Kidney (tissue), 14 donors: ENCODE data around the gene ARAP2. TPM values are rescaled to one million over a fixed set of nuclear protein-coding genes. Genes with fewer than 3 reads are reported as not detected.

Source experiments
- DNase-seq, 5 donors: peaks; one replicate each; pipeline ENCODE4 v3.0.0-alpha.2; 2013 to 2020
- FAIRE-seq: peaks from 2 replicates; lab custom pipeline; 2012; peaks lifted over from hg19 to GRCh38; lab: Jason Lieb, UNC
- H3K27ac ChIP-seq, 2 donors: one replicate each; pipeline ENCODE4 v1.7.0; 2013; ENCODE audit warnings: low read depth in 2 of 2, low read length in 2 of 2, inconsistent platforms in 1 of 2
- H3K27me3 ChIP-seq: one replicate; pipeline ENCODE4 v1.7.1; 2013; ENCODE audit warnings: low read length, inconsistent platforms; ENCODE audit not compliant: control insufficient read depth, insufficient read depth
- H3K36me3 ChIP-seq, 3 donors: one replicate each; pipeline versions ENCODE4 v1.7.0 to v1.7.1; 2013; ENCODE audit warnings: low read length in 3 of 3, control low read depth in 1 of 3, inconsistent platforms in 1 of 3; ENCODE audit not compliant: insufficient read depth in 3 of 3, control insufficient read depth in 2 of 3
- H3K4me1 ChIP-seq, 3 donors: one replicate each; pipeline versions ENCODE4 v1.7.0 to v1.7.1; 2013; ENCODE audit warnings: low read length in 3 of 3, inconsistent platforms in 1 of 3, low read depth in 1 of 3; ENCODE audit not compliant: control insufficient read depth in 2 of 3, insufficient read depth in 2 of 3
- H3K4me3 ChIP-seq, 3 donors: one replicate each; pipeline versions ENCODE4 v1.7.0 to v1.8.1; 2013; ENCODE audit warnings: low read length in 3 of 3, control low read depth in 1 of 3, inconsistent platforms in 1 of 3
- H3K9ac ChIP-seq, 3 donors: one replicate each; pipeline versions ENCODE4 v1.7.0 to v1.7.1; 2013; ENCODE audit warnings: low read length in 3 of 3, control low read depth in 1 of 3, inconsistent platforms in 1 of 3
- H3K9me3 ChIP-seq, 3 donors: one replicate each; pipeline versions ENCODE4 v1.7.0 to v1.7.1; 2013; ENCODE audit warnings: low read length in 3 of 3, control low read depth in 1 of 3, inconsistent platforms in 1 of 3; ENCODE audit not compliant: control insufficient read depth in 2 of 3, insufficient read depth in 1 of 3
- CTCF ChIP-seq: IDR thresholded peaks from 3 replicates; pipeline ENCODE4 v1.5.1; 2012; ENCODE audit warnings: mild to moderate bottlenecking, moderate library complexity, borderline replicate concordance; ENCODE audit not compliant: insufficient read depth; ENCODE audit errors: extremely low read depth
- intact Hi-C: fragments of 100-400 bp; cut with DNase I; formaldehyde crosslinking; loops from one replicate; pipeline ENCODE4 v1.11.1; 2022
- polyA plus RNA-seq: library from polyadenylated mRNA; stranded (reverse); fragments of 350-450 nt; fragmentation: Illumina TruSeq; extraction: RNeasy Lipid Tissue Mini Kit (QIAGEN cat#74804); gene quantifications from one replicate; pipeline ENCODE4 v1.2.3, GENCODE V29; 2014; ENCODE audit warnings: low read depth, low replicate concordance; ENCODE audit not compliant: insufficient read depth
- total RNA-seq: library from RNA; stranded (reverse); fragmentation: NEBNext Ultra II Directional; extraction: Animal tissue kit (Norgen Biotek cat#: 25700); gene quantifications from one replicate; pipeline ENCODE4 v1.2.1, GENCODE V29; 2021
- donor health status: control.
- donor health status: control.
- donor health status: control.
- donor health status: control.
- donor health status: control.
- donor health status: DM: yes; HTN: yes; CAD: no.
- donor health status: Normal renal cell carcinoma (clear cell type).

The ARAP2 gene
- total and polyA plus RNA-seq, 2 donors from 2014 or later, result 3.1 to 33.5 TPM

GRCh38 chr4:36280555-36280954 lies 36.2 kb upstream of the ARAP2 start:
- no peaks in the 10 kb centered on the region for H3K27me3 ChIP-seq
- intact Hi-C loops, result no loop called here
- H3K9me3 ChIP-seq, result no peaks in the 10 kb centered on the region
- no peaks in the 10 kb centered on the region for H3K36me3 ChIP-seq
- FAIRE-seq (no peak), DNase-seq (peak in 3 of 5 donors; percentile 25 to 57 (median 50))
- no peak for TF ChIP-seq CTCF
- no peak overlapping the region for H3K4me3 ChIP-seq
- H3K4me1 ChIP-seq, result no peaks in the 10 kb centered on the region
- H3K27ac ChIP-seq, result no peak overlapping the region
- H3K9ac ChIP-seq, result no peak overlapping the region

GRCh38 chr4:36278789-36279188 lies 34.5 kb upstream of the ARAP2 start:
- no peak for TF ChIP-seq CTCF
- no peaks in the 10 kb centered on the region for H3K9me3 ChIP-seq
- no peaks in the 10 kb centered on the region for H3K27me3 ChIP-seq
- no peak overlapping the region for H3K4me3 ChIP-seq
- no peaks in the 10 kb centered on the region for H3K36me3 ChIP-seq
- no peak overlapping the region for H3K9ac ChIP-seq
- FAIRE-seq (no peak), DNase-seq (no peak)
- intact Hi-C loops, result no loop called here
- H3K27ac ChIP-seq, result no peak overlapping the region
- H3K4me1 ChIP-seq, result no peaks in the 10 kb centered on the region

- Histone ChIP-seq H3K27ac (no peak overlapping the region), H3K4me3 (no peak overlapping the region), H3K27me3 (no peaks in the 10 kb centered on the region), H3K9ac (no peak overlapping the region), H3K9me3 (no peaks in the 10 kb centered on the region), H3K36me3 (no peaks in the 10 kb centered on the region), H3K4me1 (no peaks in the 10 kb centered on the region)
- FAIRE-seq (no peak), DNase-seq (no peak)
- TF ChIP-seq CTCF, result no peak
- intact Hi-C loops, result no loop called here
Measured at GRCh38 chr4:36277533-36277932, 33.2 kb upstream of the ARAP2 start.

GRCh38 chr4:36274158-36274557 lies 29.8 kb upstream of the ARAP2 start:
- H3K27ac ChIP-seq, result no peak overlapping the region
- no peaks in the 10 kb centered on the region for H3K36me3 ChIP-seq
- no peak for TF ChIP-seq CTCF
- no peaks in the 10 kb centered on the region for H3K9me3 ChIP-seq
- no peaks in the 10 kb centered on the region for H3K27me3 ChIP-seq
- intact Hi-C loops, result no loop called here
- no peak overlapping the region for H3K4me3 ChIP-seq
- no peaks in the 10 kb centered on the region for H3K4me1 ChIP-seq
- DNase-seq (no peak), FAIRE-seq (no peak)
- H3K9ac ChIP-seq, result no peak overlapping the region
